Measurements from ENCODE around the gene OR52E1. TPM values are rescaled to one million over a fixed set of nuclear protein-coding genes. Genes with fewer than 3 reads are reported as not detected.

Gene OR52E1
- total and polyA plus RNA-seq, 2 of the 8 experiments (the other 6 are each of a cell fraction or from before 2014, with no cell fraction given) = not detected

DNA sequence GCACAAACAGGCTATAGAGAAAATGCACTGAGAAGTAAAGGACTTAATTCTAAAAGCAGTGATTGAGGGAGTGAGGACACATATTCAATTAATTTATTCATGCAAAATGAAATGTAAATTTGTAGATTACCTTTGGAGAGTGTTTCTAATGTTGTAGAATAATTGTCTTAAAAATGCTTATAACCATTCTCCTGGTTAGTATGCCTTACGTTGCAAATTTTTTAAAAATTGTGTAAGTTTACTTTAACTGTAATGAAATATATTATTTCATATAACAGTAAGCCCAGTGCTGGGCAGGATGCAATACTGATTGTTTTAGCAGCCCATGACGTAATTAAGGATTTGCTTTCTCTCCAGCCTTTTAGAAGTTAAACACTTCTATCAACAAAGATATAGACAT is 26.6 kb downstream of the OR52E1 start (continued):
- TF ChIP-seq TCF12 (IDR thresholded peaks at IDR 0.05; ENCODE audit: low read depth, low read length) = no peak
- no peak for TF ChIP-seq SP1 (IDR thresholded peaks at IDR 0.05; ENCODE audit: low read depth, low read length)
